ENCODE measurements around the gene NIPBL.
"Not testable (repeated sequence)": the region's sequence is repeated elsewhere in the genome, so short reads cannot be mapped to it uniquely, and the experiment has no call there.

Gene NIPBL

DNA sequence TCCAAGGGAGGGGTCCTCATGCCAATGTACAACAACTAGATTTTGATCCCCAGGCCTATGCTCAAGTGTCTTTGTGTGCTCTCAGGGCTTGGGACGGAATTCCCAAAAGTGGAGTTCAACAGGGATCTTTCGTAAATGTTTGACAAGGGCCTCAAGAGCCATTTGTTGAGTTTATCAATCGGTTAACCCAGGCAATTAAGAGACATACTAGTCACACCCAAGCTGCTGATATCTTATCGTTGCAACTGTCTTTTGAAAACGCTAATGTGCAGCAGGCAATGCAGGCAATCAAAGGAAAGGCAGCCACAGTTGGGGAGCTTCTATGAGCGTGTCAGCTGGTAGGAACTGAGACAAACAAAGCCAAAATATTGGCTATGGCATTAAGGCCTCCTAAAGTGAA, 211.4 kb downstream of the NIPBL start:
- TF ChIP-seq EZH2 (IDR thresholded peaks at IDR 0.05; ENCODE audit: borderline replicate concordance, low read depth, low read length, severe bottlenecking): no peak
- TF ChIP-seq, protein P1, sequence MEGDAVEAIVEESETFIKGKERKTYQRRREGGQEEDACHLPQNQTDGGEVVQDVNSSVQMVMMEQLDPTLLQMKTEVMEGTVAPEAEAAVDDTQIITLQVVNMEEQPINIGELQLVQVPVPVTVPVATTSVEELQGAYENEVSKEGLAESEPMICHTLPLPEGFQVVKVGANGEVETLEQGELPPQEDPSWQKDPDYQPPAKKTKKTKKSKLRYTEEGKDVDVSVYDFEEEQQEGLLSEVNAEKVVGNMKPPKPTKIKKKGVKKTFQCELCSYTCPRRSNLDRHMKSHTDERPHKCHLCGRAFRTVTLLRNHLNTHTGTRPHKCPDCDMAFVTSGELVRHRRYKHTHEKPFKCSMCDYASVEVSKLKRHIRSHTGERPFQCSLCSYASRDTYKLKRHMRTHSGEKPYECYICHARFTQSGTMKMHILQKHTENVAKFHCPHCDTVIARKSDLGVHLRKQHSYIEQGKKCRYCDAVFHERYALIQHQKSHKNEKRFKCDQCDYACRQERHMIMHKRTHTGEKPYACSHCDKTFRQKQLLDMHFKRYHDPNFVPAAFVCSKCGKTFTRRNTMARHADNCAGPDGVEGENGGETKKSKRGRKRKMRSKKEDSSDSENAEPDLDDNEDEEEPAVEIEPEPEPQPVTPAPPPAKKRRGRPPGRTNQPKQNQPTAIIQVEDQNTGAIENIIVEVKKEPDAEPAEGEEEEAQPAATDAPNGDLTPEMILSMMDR (IDR thresholded peaks at IDR 0.05; ENCODE audit: borderline replicate concordance, extremely low read depth, low read length, poor library complexity, severe bottlenecking): no peak
- Histone ChIP-seq H2AFZ (ENCODE audit: low read depth, low read length) (no peak overlapping the region), H3K4me2 (ENCODE audit: insufficient read depth, low read length) (no peak overlapping the region), H3K27me3 (ENCODE audit: insufficient read depth, low read length, poor library complexity) (no peaks in the 10 kb centered on the region), H3K79me2 (ENCODE audit: insufficient read depth, low read length) (no peaks in the 10 kb centered on the region), H3K9me3 (ENCODE audit: insufficient read depth, low read length, severe bottlenecking) (no peaks in the 10 kb centered on the region), H3K36me3 (ENCODE audit: insufficient read depth, low read length) (0 out of 2 replicates have a peak, but pooled peaks cover 10% of the 10 kb centered on the region), H3K4me1 (ENCODE audit: insufficient read depth, low read length) (no peaks in the 10 kb centered on the region), H3K4me3 (ENCODE audit: low read depth in 1 of 2, low read length in 2 of 2) (no peak overlapping the region), H3K27ac (ENCODE audit: low read length) (no peak overlapping the region), H4K20me1 (ENCODE audit: insufficient read depth, low read length) (no peaks in the 10 kb centered on the region), H3K9ac (ENCODE audit: low read depth, low read length) (no peak overlapping the region)
- ATAC-seq (ENCODE audit: insufficient read depth, low read depth): no peak
- no peak for DNase-seq

DNA sequence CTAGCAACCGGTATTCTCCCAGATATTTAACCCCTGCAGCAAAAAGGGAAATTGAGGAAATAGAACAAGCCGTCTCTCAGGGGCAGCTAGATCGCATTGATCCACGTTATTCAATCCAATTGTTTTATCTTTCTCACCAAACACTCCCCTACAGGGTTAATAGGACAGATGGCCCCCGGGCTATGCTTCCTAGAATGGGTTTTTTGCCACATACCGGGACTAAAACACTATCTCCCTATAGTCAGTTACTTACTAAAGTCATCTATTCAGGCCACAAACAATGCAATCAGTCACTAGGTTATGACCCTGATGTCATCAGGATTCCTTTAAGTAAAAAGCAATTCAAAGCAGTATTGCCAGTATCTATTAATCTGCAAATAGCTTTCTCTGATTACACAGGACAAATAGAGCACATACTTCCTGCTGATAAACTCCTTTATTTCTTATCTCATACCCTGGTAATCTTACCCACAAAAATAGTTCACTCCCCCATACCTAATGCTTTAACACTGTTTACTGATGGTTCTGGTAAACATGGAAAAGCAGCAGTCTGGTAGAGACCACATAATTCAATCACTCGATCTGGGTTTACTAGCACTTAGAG, 213.7 kb downstream of the NIPBL start:
- H3K9ac ChIP-seq (ENCODE audit: low read depth, low read length): no peak overlapping the region
- no peak for ATAC-seq (ENCODE audit: insufficient read depth, low read depth)
- H3K27me3 ChIP-seq (ENCODE audit: insufficient read depth, low read length, poor library complexity): no peaks in the 10 kb centered on the region
- no peaks in the 10 kb centered on the region for H3K9me3 ChIP-seq (ENCODE audit: insufficient read depth, low read length, severe bottlenecking)
- H3K4me2 ChIP-seq (ENCODE audit: insufficient read depth, low read length): no peak overlapping the region
- H3K4me3 ChIP-seq (ENCODE audit: low read depth in 1 of 2, low read length in 2 of 2): no peak overlapping the region
- H3K79me2 ChIP-seq (ENCODE audit: insufficient read depth, low read length): no peaks in the 10 kb centered on the region
- no peak overlapping the region for H3K27ac ChIP-seq (ENCODE audit: low read length)
- H3K36me3 ChIP-seq (ENCODE audit: insufficient read depth, low read length): 0 out of 2 replicates have a peak, but pooled peaks cover 7% of the 10 kb centered on the region
- no peak for DNase-seq
- H3K4me1 ChIP-seq (ENCODE audit: insufficient read depth, low read length): no peaks in the 10 kb centered on the region
- no peak for TF ChIP-seq EZH2 (IDR thresholded peaks at IDR 0.05; ENCODE audit: borderline replicate concordance, low read depth, low read length, severe bottlenecking)
- TF ChIP-seq, protein P1 (IDR thresholded peaks at IDR 0.05; ENCODE audit: borderline replicate concordance, extremely low read depth, low read length, poor library complexity, severe bottlenecking): no peak
- H2AFZ ChIP-seq (ENCODE audit: low read depth, low read length): no peak overlapping the region
- no peaks in the 10 kb centered on the region for H4K20me1 ChIP-seq (ENCODE audit: insufficient read depth, low read length)

DNA sequence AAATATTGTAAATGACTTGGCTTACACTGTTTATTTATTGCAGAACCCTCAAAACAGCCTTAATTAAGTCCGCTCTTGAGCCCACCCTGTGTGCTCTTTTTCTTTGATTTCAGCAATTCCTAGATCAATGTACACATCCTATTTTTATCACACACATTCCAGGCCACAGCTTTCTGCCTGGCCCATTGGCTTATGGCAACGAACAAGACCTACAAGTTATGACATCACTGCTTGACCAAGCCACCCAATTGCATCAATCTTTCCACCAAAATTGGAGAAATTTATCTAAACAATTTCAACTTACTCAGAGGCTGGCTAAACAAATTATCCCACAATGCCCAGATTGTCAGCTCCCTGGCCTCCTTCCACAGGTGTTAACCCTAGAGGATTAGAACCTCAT, 214.2 kb downstream of the NIPBL start:
- Histone ChIP-seq H3K36me3 (ENCODE audit: insufficient read depth, low read length) (0 out of 2 replicates have a peak, but pooled peaks cover 7% of the 10 kb centered on the region), H3K79me2 (ENCODE audit: insufficient read depth, low read length) (no peaks in the 10 kb centered on the region), H3K9me3 (ENCODE audit: insufficient read depth, low read length, severe bottlenecking) (no peaks in the 10 kb centered on the region), H2AFZ (ENCODE audit: low read depth, low read length) (no peak overlapping the region), H3K27me3 (ENCODE audit: insufficient read depth, low read length, poor library complexity) (no peaks in the 10 kb centered on the region), H3K4me3 (ENCODE audit: low read depth in 1 of 2, low read length in 2 of 2) (no peak overlapping the region), H4K20me1 (ENCODE audit: insufficient read depth, low read length) (no peaks in the 10 kb centered on the region), H3K9ac (ENCODE audit: low read depth, low read length) (no peak overlapping the region), H3K27ac (ENCODE audit: low read length) (no peak overlapping the region), H3K4me1 (ENCODE audit: insufficient read depth, low read length) (no peaks in the 10 kb centered on the region), H3K4me2 (ENCODE audit: insufficient read depth, low read length) (no peak overlapping the region)
- TF ChIP-seq, protein P1 (IDR thresholded peaks at IDR 0.05; ENCODE audit: borderline replicate concordance, extremely low read depth, low read length, poor library complexity, severe bottlenecking): no peak
- TF ChIP-seq EZH2 (IDR thresholded peaks at IDR 0.05; ENCODE audit: borderline replicate concordance, low read depth, low read length, severe bottlenecking): no peak
- ATAC-seq (ENCODE audit: insufficient read depth, low read depth) (no peak), DNase-seq (no peak)

DNA sequence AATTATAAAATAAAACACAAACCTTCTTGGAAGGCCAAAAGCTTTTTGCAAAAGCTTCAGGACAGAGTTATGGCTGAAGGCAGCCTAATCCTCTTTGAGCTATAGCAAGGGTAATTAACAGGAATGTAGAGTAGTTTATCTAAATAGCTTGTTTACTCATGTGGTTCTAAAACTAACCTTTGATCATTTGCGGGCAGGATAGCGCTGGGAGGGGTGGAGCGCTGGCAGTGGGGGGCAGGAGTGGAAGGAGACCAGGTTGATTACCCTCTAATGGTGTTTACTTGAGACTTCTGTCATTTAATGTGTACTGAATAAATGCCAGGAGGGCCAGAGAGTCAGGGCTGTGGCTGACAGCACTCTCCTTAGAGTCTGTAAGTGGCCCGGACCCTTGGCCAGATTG, 217.2 kb downstream of the NIPBL start:
- not testable (repeated sequence) for DNase-seq; H2AFZ ChIP-seq (ENCODE audit: low read depth, low read length); H3K4me2 ChIP-seq (ENCODE audit: insufficient read depth, low read length)

DNA sequence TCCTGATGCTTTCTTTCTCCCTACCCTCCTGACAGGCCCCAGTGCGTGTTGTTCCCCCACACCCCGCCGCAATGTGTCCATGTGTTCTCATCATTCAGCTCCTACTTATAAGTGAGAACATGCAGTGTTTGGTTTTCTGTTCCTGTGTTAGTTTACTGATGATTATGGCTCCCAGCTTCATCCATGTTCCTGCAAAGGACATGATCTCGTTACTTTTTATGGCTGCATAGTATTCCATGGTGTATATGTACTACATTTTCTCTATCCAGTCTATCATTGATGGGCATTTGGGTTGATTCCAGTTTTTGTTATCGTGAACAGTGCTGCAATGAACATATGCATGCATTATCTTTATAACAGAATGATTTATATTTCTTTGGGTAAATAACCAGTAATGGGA, 222.7 kb downstream of the NIPBL start:
- H3K4me2 ChIP-seq (ENCODE audit: insufficient read depth, low read length); DNase-seq; H4K20me1 ChIP-seq (ENCODE audit: insufficient read depth, low read length); H3K27ac ChIP-seq (ENCODE audit: low read length); H3K79me2 ChIP-seq (ENCODE audit: insufficient read depth, low read length); H3K27me3 ChIP-seq (ENCODE audit: insufficient read depth, low read length, poor library complexity); H3K9ac ChIP-seq (ENCODE audit: low read depth, low read length); ATAC-seq (ENCODE audit: insufficient read depth, low read depth); H2AFZ ChIP-seq (ENCODE audit: low read depth, low read length); H3K4me3 ChIP-seq (ENCODE audit: low read depth in 1 of 2, low read length in 2 of 2); H3K9me3 ChIP-seq (ENCODE audit: insufficient read depth, low read length, severe bottlenecking): not testable (repeated sequence)
- Histone ChIP-seq H3K4me1 (ENCODE audit: insufficient read depth, low read length) (peaks cover 13% of the 10 kb centered on the region), H3K36me3 (ENCODE audit: insufficient read depth, low read length) (peaks cover 13% of the 10 kb centered on the region; the same call in 1 of the 2 replicates)

More for the DNA sequence above, 217.2 kb downstream of the NIPBL start:
- not testable (repeated sequence) for H3K36me3 ChIP-seq (ENCODE audit: insufficient read depth, low read length); H3K79me2 ChIP-seq (ENCODE audit: insufficient read depth, low read length); H3K4me1 ChIP-seq (ENCODE audit: insufficient read depth, low read length); ATAC-seq (ENCODE audit: insufficient read depth, low read depth); H3K4me3 ChIP-seq (ENCODE audit: low read depth in 1 of 2, low read length in 2 of 2); H3K27me3 ChIP-seq (ENCODE audit: insufficient read depth, low read length, poor library complexity); H3K9ac ChIP-seq (ENCODE audit: low read depth, low read length); H4K20me1 ChIP-seq (ENCODE audit: insufficient read depth, low read length); H3K9me3 ChIP-seq (ENCODE audit: insufficient read depth, low read length, severe bottlenecking); H3K27ac ChIP-seq (ENCODE audit: low read length)
